ENCODE data around the gene LY86. TPM values are rescaled to one million over a fixed set of nuclear protein-coding genes. Genes with fewer than 3 reads are reported as not detected.

The LY86 gene
- total RNA-seq, 2 experiments from 2014 or later = 1.2 to 1.3 TPM

GRCh38 chr6:6585003-6585311 lies 3.6 kb upstream of the LY86 start:
- Mint-ChIP-seq H3K4me3 (no peak overlapping the region), H3K36me3 (peaks cover 9% of the 10 kb centered on the region), H3K4me1 (peaks cover 49% of the 10 kb centered on the region), H3K27ac (no peak overlapping the region), H3K27me3 (no peaks in the 10 kb centered on the region), H3K9me3 (peaks cover 10% of the 10 kb centered on the region)
- DNase-seq = no peak

GRCh38 chr6:6586167-6586566 lies 2.4 kb upstream of the LY86 start:
- Mint-ChIP-seq H3K9me3 (peaks cover 2% of the 10 kb centered on the region), H3K4me3 (no peak overlapping the region), H3K27me3 (no peaks in the 10 kb centered on the region), H3K27ac (no peak overlapping the region), H3K4me1 (peaks cover 44% of the 10 kb centered on the region), H3K36me3 (peaks cover 3% of the 10 kb centered on the region)
- no peak for DNase-seq

DNA sequence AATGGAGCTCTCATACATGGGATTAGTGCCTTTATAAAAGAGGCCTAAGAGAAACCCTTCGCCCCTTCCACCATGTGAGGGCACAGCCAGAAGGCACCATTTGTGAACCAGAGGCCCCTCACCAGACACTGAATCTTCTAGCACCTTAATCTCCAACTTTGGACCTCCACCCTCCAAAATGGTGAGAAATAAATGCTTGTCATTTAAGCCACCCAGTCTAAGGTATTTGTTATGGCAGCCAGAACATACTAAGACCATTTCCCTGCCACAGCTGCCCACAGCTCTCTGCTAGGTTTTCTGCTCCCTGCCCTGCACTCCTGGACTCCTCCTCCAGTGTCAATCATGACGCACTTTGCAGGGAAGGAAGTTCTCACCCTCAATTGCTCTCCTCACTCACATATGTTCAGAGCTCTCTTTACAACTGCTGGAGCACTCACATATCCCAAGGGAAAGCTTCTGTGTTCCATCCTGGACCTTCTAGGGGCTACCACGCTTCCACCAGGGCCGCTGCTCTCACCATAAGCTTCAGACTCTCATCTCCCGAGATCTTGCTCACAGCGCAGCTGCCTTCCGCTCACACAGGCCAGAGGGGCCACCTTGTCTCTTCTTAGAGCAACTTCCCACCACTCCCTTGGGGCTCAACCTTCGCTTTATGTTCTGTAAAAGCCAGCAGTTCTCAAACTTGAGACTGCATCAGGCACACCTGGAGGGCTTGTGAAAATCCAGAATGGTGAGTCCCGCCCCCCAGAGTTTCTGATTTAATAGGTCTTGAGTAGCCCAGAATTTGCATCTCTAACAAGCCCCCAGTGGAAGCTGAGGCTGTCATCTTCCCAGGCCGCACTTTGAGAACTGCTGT lies 1.6 kb upstream of the LY86 start:
- DNase-seq = no peak
- H3K36me3 Mint-ChIP-seq = peaks cover 8% of the 10 kb centered on the region
- H3K9me3 Mint-ChIP-seq = peaks cover 5% of the 10 kb centered on the region
- H3K27ac Mint-ChIP-seq = peak overlapping the region; percentile 91
- peak overlapping the region; percentile 72 for H3K4me3 Mint-ChIP-seq
- H3K27me3 Mint-ChIP-seq = no peaks in the 10 kb centered on the region
- peaks cover 50% of the 10 kb centered on the region for H3K4me1 Mint-ChIP-seq

DNA sequence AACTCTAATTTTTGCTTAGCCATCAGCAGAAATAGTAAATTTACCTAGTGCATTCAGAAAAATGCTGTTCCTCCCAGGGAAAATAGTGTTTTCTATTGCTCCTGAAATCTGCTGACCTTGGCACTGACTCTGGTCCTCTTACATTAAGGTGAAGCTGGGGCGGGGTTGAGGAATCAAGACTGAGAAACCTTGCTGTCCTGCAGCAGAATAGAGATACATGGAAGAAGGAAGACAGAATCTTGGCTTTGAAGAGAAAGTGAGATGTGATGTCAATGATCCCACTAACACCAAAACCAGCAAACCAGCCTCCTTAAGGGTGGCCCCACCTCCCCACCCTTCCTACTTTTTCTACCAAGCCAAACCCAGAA lies 840 bp upstream of the LY86 start:
- Mint-ChIP-seq H3K27ac (peak overlapping the region; percentile 91), H3K4me3 (peak overlapping the region; percentile 72), H3K9me3 (peaks cover 5% of the 10 kb centered on the region), H3K4me1 (peaks cover 58% of the 10 kb centered on the region), H3K36me3 (peaks cover 8% of the 10 kb centered on the region), H3K27me3 (no peaks in the 10 kb centered on the region)
- no peak for DNase-seq

DNA sequence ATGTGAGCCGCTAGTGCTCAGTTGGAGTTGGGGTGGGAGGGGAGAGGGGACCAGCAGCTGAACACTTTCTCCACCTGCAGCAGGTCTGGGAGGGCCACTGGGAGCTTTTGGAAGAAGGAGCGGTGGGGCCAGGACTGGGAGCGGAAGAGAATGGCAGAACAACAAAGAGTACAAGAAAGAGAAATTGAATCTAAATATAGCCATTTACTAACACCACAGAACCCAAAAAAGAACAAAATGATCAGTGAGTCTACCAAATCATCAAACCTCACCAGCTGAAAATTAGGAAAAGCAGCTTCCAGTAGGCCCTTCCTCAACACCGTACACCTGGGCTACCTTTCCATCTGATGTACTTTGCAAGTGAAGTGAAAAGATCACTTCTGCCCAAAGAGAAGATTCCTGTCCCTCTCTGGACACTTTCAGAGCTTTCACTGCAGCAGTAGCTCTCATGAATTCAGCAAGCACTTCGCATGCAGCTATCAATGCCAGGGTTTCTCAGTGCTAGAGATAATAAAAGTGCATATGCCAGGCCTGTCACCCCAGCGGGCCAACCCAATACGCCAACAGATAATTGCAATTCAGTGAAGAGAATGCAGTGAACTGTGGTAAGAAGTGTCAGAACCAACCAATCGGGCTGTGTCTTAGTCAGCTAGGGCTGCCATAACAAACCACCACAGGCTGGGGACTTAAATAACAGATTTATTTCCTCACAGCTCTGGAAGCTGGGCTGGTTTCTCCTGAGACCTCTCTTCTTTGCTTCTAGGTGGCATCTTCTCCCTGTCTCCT lies 597 bp downstream of the LY86 start:
- Mint-ChIP-seq H3K36me3 (peaks cover 8% of the 10 kb centered on the region), H3K27ac (peak overlapping the region; percentile 91), H3K4me3 (peak overlapping the region; percentile 72), H3K9me3 (peaks cover 4% of the 10 kb centered on the region), H3K4me1 (peaks cover 61% of the 10 kb centered on the region), H3K27me3 (no peaks in the 10 kb centered on the region)
- no peak for DNase-seq

- H3K4me3 Mint-ChIP-seq = no peak overlapping the region
- DNase-seq = no peak
- no peaks in the 10 kb centered on the region for H3K27me3 Mint-ChIP-seq
- H3K36me3 Mint-ChIP-seq = peaks cover 13% of the 10 kb centered on the region
- no peak overlapping the region for H3K27ac Mint-ChIP-seq
- peaks cover 53% of the 10 kb centered on the region for H3K4me1 Mint-ChIP-seq
- H3K9me3 Mint-ChIP-seq = peaks cover 4% of the 10 kb centered on the region
Measured at GRCh38 chr6:6590530-6590929, 2.0 kb downstream of the LY86 start.

- peaks cover 63% of the 10 kb centered on the region for H3K4me1 Mint-ChIP-seq
- H3K4me3 Mint-ChIP-seq = no peak overlapping the region
- H3K36me3 Mint-ChIP-seq = peaks cover 13% of the 10 kb centered on the region
- H3K27ac Mint-ChIP-seq = peak overlapping the region; percentile 62
- H3K9me3 Mint-ChIP-seq = peaks cover 4% of the 10 kb centered on the region
- DNase-seq = no peak
- no peaks in the 10 kb centered on the region for H3K27me3 Mint-ChIP-seq
Measured at GRCh38 chr6:6591778-6592465, 3.4 kb downstream of the LY86 start.

DNA sequence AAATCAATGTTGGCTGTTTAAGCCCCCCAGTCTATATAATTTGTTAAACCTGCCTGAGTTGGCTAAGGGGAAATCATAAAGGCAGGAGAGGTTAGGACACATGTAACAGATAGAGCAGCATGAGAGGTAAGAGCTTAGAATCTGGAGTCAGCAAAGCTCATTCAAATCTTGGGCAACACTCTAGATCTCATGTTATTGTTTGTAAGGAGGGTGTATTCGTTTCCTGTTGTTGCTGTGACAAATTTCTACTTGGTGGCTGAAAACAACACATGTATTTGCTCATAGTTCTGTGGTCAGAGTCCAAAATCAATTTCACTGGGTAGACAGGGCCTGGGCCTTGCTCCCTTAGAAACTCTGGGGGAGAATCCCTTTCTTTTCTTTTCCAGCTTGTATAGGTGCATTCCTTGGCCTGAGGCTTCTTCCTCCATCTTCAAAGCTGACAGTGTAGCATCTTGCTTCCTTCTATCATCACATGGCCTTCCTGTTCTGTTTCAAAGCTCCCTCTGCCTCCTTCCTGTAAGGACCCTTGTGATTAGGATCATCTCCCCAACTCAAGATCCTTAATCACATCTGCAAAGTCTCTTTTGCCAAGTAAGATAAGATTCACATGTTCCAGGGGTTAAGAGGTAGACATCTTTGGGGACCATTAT lies 4.4 kb downstream of the LY86 start:
- peak overlapping the region; percentile 62 for H3K27ac Mint-ChIP-seq
- no peak overlapping the region for H3K4me3 Mint-ChIP-seq
- H3K9me3 Mint-ChIP-seq = peaks cover 4% of the 10 kb centered on the region
- peaks cover 13% of the 10 kb centered on the region for H3K36me3 Mint-ChIP-seq
- DNase-seq = no peak
- peaks cover 56% of the 10 kb centered on the region for H3K4me1 Mint-ChIP-seq
- H3K27me3 Mint-ChIP-seq = no peaks in the 10 kb centered on the region

GRCh38 chr6:6593867-6594468 lies 5.4 kb downstream of the LY86 start:
- Mint-ChIP-seq H3K27me3 (no peaks in the 10 kb centered on the region), H3K4me3 (no peak overlapping the region), H3K36me3 (peaks cover 13% of the 10 kb centered on the region), H3K27ac (no peak overlapping the region), H3K4me1 (peaks cover 51% of the 10 kb centered on the region), H3K9me3 (peaks cover 4% of the 10 kb centered on the region)
- DNase-seq = no peak

- Mint-ChIP-seq H3K4me3 (no peak overlapping the region), H3K27me3 (no peaks in the 10 kb centered on the region), H3K27ac (no peak overlapping the region), H3K4me1 (peaks cover 56% of the 10 kb centered on the region), H3K36me3 (peaks cover 12% of the 10 kb centered on the region), H3K9me3 (peaks cover 4% of the 10 kb centered on the region)
- no peak for DNase-seq
Measured at GRCh38 chr6:6595025-6595424, 6.5 kb downstream of the LY86 start.

- Mint-ChIP-seq H3K4me3 (no peak overlapping the region), H3K4me1 (peaks cover 55% of the 10 kb centered on the region), H3K27ac (no peak overlapping the region), H3K36me3 (peaks cover 10% of the 10 kb centered on the region), H3K9me3 (peaks cover 4% of the 10 kb centered on the region), H3K27me3 (no peaks in the 10 kb centered on the region)
- no peak for DNase-seq
Measured at GRCh38 chr6:6595952-6596351, 7.4 kb downstream of the LY86 start.

DNA sequence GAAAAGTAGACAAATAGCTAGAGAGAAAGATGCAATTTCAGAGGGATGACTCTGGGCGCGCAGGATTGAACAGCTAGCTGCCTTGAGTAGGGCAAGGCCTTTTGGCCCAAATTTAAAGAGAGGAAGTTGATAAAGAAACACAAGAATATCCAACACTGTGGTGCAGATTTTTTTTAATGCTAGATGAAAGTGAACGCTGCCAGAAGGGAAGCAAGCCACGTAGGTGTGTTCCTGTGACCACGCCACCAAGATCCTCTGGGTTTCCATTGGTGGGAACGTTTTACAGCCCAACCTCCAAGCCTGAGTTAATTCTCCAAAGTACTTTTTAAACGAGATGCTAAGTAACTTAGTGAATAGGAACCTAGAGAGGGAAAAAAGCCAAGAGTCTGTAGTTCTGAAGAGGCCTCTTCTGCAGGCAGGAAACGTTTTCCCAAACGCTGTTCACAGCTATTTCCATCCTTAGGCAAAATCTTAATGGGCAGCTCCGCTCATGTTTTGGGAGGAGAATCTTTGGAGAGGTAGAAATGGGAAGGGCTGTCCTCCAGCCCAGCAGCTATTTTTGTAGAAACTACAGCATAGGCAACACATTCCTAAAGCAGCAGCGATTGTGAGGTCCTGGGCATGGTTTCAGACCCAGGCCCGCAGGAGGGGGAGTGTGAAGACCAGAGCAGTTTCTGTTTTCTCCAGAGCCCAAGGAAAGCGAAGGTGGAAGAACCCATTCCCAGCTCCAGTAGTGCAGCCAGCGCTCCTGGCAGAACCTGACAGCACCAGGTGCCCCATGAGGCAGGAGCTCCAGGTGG lies 8.2 kb downstream of the LY86 start:
- Mint-ChIP-seq H3K36me3 (peaks cover 7% of the 10 kb centered on the region), H3K27ac (no peak overlapping the region), H3K9me3 (peaks cover 2% of the 10 kb centered on the region), H3K27me3 (no peaks in the 10 kb centered on the region), H3K4me3 (no peak overlapping the region), H3K4me1 (peaks cover 48% of the 10 kb centered on the region)
- DNase-seq = no peak

DNA sequence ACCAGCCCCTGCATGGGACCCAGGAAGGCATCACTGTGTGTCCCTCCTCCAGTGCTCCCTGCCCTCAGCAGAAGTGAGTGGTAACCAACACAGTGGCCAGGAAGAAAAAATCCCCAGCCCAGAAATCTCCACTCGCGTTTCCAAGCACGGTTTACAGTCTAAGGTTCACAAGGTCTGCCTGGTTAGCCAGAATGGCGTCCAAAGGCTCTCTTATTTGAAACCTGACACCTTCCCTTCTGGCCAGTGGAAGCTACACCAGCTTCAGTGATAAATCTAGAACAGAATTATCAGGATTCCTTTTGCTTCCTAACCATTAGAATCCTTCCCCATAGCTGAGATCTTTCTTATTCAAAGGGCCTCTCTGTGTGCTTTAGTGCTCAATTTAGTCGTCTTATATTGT lies 9.2 kb downstream of the LY86 start:
- Mint-ChIP-seq H3K4me1 (peaks cover 41% of the 10 kb centered on the region), H3K27me3 (no peaks in the 10 kb centered on the region), H3K36me3 (peaks cover 4% of the 10 kb centered on the region), H3K27ac (no peak overlapping the region), H3K4me3 (no peak overlapping the region), H3K9me3 (peaks cover 1% of the 10 kb centered on the region)
- DNase-seq = no peak

DNA sequence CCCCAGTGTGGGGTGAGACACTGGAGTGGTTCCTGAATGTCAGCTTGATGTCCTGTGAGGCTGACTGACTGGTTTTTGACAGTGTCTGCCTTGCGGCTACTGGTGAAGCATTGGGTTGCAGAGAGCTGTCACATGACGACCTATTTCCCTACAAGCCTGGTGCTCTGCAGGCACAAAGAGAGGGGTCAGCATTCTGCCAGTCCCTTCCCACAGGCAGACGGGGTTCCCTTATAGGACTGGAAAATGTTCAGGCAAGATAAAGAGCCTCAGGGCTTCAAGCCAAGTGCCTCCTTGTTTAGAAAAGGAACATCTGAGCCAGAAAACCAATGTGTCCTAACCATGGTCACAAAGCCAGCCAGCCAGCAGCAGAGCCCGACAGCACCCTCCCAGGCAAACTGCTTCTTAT lies 11.0 kb downstream of the LY86 start:
- Mint-ChIP-seq H3K36me3 (peaks cover 10% of the 10 kb centered on the region), H3K27ac (no peak overlapping the region), H3K27me3 (no peaks in the 10 kb centered on the region)

More for the DNA sequence above, 11.0 kb downstream of the LY86 start:
- Mint-ChIP-seq H3K9me3 (peaks cover 7% of the 10 kb centered on the region), H3K4me1 (peaks cover 36% of the 10 kb centered on the region), H3K4me3 (no peak overlapping the region)
- no peak for DNase-seq

Data from activated naive CD8-positive, alpha-beta T cell treated with anti-CD3 and anti-CD28 coated beads for 36 hours (primary cell).